Transverse colon (tissue), 4 donors: ENCODE measurements around the gene P3H2. TPM values are rescaled to one million over a fixed set of nuclear protein-coding genes. Genes with fewer than 3 reads are reported as not detected.

ENCODE experiments used
- DNase-seq: peaks from one replicate; pipeline ENCODE4 v3.0.0-alpha.2; 2019
- H3K27ac ChIP-seq, 4 donors: fragments of 200-600 bp; sonication (generic); 2 replicates each; pipeline ENCODE4 v1.5.1; 2016 to 2018; ENCODE audit warnings: inconsistent platforms in 4 of 4
- H3K27me3 ChIP-seq: fragments of 200-600 bp; sonication (generic); 2 replicates; pipeline ENCODE4 v1.5.1; 2017; ENCODE audit warnings: inconsistent platforms
- H3K36me3 ChIP-seq, 4 donors: fragments of 200-600 bp; sonication (generic); 2 replicates each; pipeline ENCODE4 v1.5.1; 2017 to 2019; ENCODE audit warnings: inconsistent platforms in 4 of 4
- H3K4me1 ChIP-seq, 4 donors: fragments of 200-600 bp; sonication (generic); 2 replicates each; pipeline ENCODE4 v1.5.1; 2017 to 2020; ENCODE audit warnings: inconsistent platforms in 4 of 4
- H3K4me3 ChIP-seq, 4 donors: fragments of 200-600 bp; sonication (generic); 1 replicate in 1 of 4; 2 replicates in 3 of 4; pipeline versions ENCODE4 v1.5.1 to v1.6.1; 2017 to 2019; ENCODE audit warnings: inconsistent platforms in 4 of 4
- H3K9me3 ChIP-seq, 2 donors: fragments of 200-600 bp; sonication (generic); 2 replicates each; pipeline ENCODE4 v1.5.1; 2017 to 2019; ENCODE audit warnings: inconsistent platforms in 2 of 2
- CTCF ChIP-seq, 5 experiments: fragments of 200-600 bp in 3 of 5; fragments of 450-650 bp in 2 of 5; sonication (generic) in 3 of 5; IDR thresholded peaks; 1 replicate in 2 of 5; 2 replicates in 3 of 5; pipeline ENCODE4 v1.5.1; 2016 to 2017; ENCODE audit warnings: antibody characterized with exemption in 5 of 5, inconsistent platforms in 3 of 5, mild to moderate bottlenecking in 2 of 5, moderate library complexity in 1 of 5
- EP300 ChIP-seq: sonication (generic); formaldehyde crosslinking; IDR thresholded peaks from one replicate; pipeline ENCODE4 v1.6.1; 2017; ENCODE audit warnings: antibody characterized with exemption, low read depth
- POLR2A ChIP-seq: fragments of 450-650 bp; IDR thresholded peaks from one replicate; pipeline ENCODE4 v1.6.1; 2016; ENCODE audit warnings: antibody characterized with exemption, mild to moderate bottlenecking, moderate library complexity
- POLR2AphosphoS5 ChIP-seq, 3 donors: sonication (generic); formaldehyde crosslinking; IDR thresholded peaks; one replicate each; pipeline ENCODE4 v1.6.1; 2016; ENCODE audit warnings: antibody characterized with exemption in 3 of 3
- WGBS, 2 donors: methylation state at CpG; one replicate each; pipeline ENCODE4 v1.1.5; 2018; ENCODE audit warnings: low coverage in 1 of 2; 5-methylcytosine and 5-hydroxymethylcytosine counted together
- in situ Hi-C, 4 donors: fragments of 200-750 bp; cut with MboI; loops; one replicate each; pipeline versions ENCODE4 v1.15.0 to v1.15.1; 2017; ENCODE audit warnings: low sequenced_read_pairs in 3 of 4, low pct_ligation_motif_present in 1 of 4, low pct_unique_long_range_greater_than_20kb in 1 of 4
- intact Hi-C: fragments of 100-400 bp; cut with DNase I; formaldehyde crosslinking; loops from one replicate; pipeline ENCODE4 v1.15.1; 2023; ENCODE audit warnings: low total_unique reads
- total RNA-seq, 4 donors: library from RNA; depleted of rRNA; stranded (reverse); fragments of >200 nt; gene quantifications; one replicate each; pipeline ENCODE4 v1.1.0, GENCODE V29; 2016

P3H2 gene
- total RNA-seq, 4 donors from 2014 or later: 26.6 to 153 (median 54.3) TPM

- intact Hi-C loops (no loop called here), in situ Hi-C loops (loop anchor here (10.0 to 25.0 kb wide), 2 partner anchors 684 to 686 kb away; no protein-coding TSS in a partner anchor)
- Histone ChIP-seq H3K27me3 (no peaks in the 10 kb centered on the region), H3K9me3 (no peaks in the 10 kb centered on the region), H3K4me3 (no peak overlapping the region), H3K27ac (no peak overlapping the region), H3K4me1 (peaks cover 0 to 9% (median 4%) of the 10 kb centered on the region in 4 donors), H3K36me3 (no peaks in the 10 kb centered on the region)
- no peak for DNase-seq
- TF ChIP-seq CTCF (IDR thresholded peaks at IDR 0.05) (no peak), POLR2A (no peak), EP300 (no peak), POLR2AphosphoS5 (IDR thresholded peaks at IDR 0.05) (no peak)
These were observed 172.0 kb downstream of the P3H2 start for GRCh38 chr3:189948724-189949045.

- 11 to 25% methylated on average over 5 to 6 of the region's 6 CpGs for WGBS, 2 donors
- peaks cover 0 to 14% (median 10%) of the 10 kb centered on the region in 4 donors for H3K4me1 ChIP-seq
- TF ChIP-seq EP300: no peak
- TF ChIP-seq CTCF (IDR thresholded peaks at IDR 0.05): peak; percentile 22 to 65 (median 42)
- no peak for TF ChIP-seq POLR2A
- no peak for TF ChIP-seq POLR2AphosphoS5 (IDR thresholded peaks at IDR 0.05)
- no peaks in the 10 kb centered on the region for H3K9me3 ChIP-seq
- intact Hi-C loops (no loop called here), in situ Hi-C loops (loop anchor here (10.0 to 25.0 kb wide), 2 partner anchors 683 to 686 kb away; no protein-coding TSS in a partner anchor)
- H3K4me3 ChIP-seq: no peak overlapping the region
- no peaks in the 10 kb centered on the region for H3K36me3 ChIP-seq
- no peak overlapping the region for H3K27ac ChIP-seq
- no peaks in the 10 kb centered on the region for H3K27me3 ChIP-seq
- no peak for DNase-seq
These were observed 172.6 kb downstream of the P3H2 start for GRCh38 chr3:189947948-189948723.

- in situ Hi-C loops (loop anchor here (10.0 to 25.0 kb wide), 2 partner anchors 682 to 685 kb away; no protein-coding TSS in a partner anchor), intact Hi-C loops (no loop called here)
- no peak for DNase-seq
- Histone ChIP-seq H3K36me3 (no peaks in the 10 kb centered on the region), H3K27ac (no peak overlapping the region), H3K4me3 (no peak overlapping the region), H3K9me3 (no peaks in the 10 kb centered on the region), H3K27me3 (no peaks in the 10 kb centered on the region), H3K4me1 (peaks cover 0 to 18% (median 10%) of the 10 kb centered on the region in 4 donors)
- WGBS, 2 donors: 73 to 83% methylated on average over 4 of the region's 4 CpGs
- TF ChIP-seq CTCF (IDR thresholded peaks at IDR 0.05): no peak
- no peak for TF ChIP-seq EP300
- TF ChIP-seq POLR2AphosphoS5 (IDR thresholded peaks at IDR 0.05): no peak
- TF ChIP-seq POLR2A: no peak
These were observed 173.6 kb downstream of the P3H2 start for GRCh38 chr3:189947068-189947467.

GRCh38 chr3:189945935-189946709 is 174.6 kb downstream of the P3H2 start:
- WGBS, 2 donors: 91 to 98% methylated on average over 6 of the region's 6 CpGs
- H3K9me3 ChIP-seq: no peaks in the 10 kb centered on the region
- in situ Hi-C loops (loop anchor here (10.0 to 25.0 kb wide), 2 partner anchors 681 to 684 kb away; no protein-coding TSS in a partner anchor), intact Hi-C loops (no loop called here)
- H3K36me3 ChIP-seq: no peaks in the 10 kb centered on the region
- TF ChIP-seq CTCF (IDR thresholded peaks at IDR 0.05) (no peak), POLR2AphosphoS5 (IDR thresholded peaks at IDR 0.05) (no peak), EP300 (no peak), POLR2A (no peak)
- H3K4me1 ChIP-seq: peaks cover 0 to 23% (median 13%) of the 10 kb centered on the region in 4 donors
- H3K27me3 ChIP-seq: no peaks in the 10 kb centered on the region
- H3K4me3 ChIP-seq: no peak overlapping the region
- DNase-seq: no peak
- H3K27ac ChIP-seq: no peak overlapping the region
